OCI-LY3 (cell line): ENCODE measurements around the gene UMAD1.

Experiments used
- H2AFZ ChIP-seq: fragments of 200-600, 300-600 bp; shearing (Covaris generic); 2 replicates; pipeline ENCODE4 v1.6.0; 2014; ENCODE audit warnings: antibody characterized with exemption, low read depth, low read length
- H3K27ac ChIP-seq: fragments of 200-600, 300-600 bp; sonication (generic); 2 replicates; pipeline ENCODE4 v1.5.1; 2014; ENCODE audit warnings: mild to moderate bottlenecking, low read length, moderate library complexity, mixed read lengths
- H3K27me3 ChIP-seq: fragments of 200-600, 300-600 bp; sonication (generic); 2 replicates; pipeline ENCODE4 v1.6.1; 2014; ENCODE audit warnings: low read depth, low read length, mixed read lengths
- H3K36me3 ChIP-seq: fragments of 200-600, 300-600 bp; sonication (generic); replicated peaks from 2 replicates; pipeline ENCODE3; 2014; ENCODE audit warnings: low read depth, low read length, mixed read lengths
- H3K4me1 ChIP-seq: fragments of 300-600, 200-600 bp; sonication (generic); 2 replicates; pipeline ENCODE4 v1.6.1; 2014; ENCODE audit warnings: low read length, mixed read lengths
- H3K4me2 ChIP-seq: fragments of 200-600, 300-600 bp; sonication (generic); 2 replicates; pipeline ENCODE4 v1.6.1; 2014; ENCODE audit warnings: low read length, mixed read lengths
- H3K4me3 ChIP-seq: fragments of 300-600, 200-600 bp; sonication (generic); 2 replicates; pipeline ENCODE4 v1.5.1; 2014; ENCODE audit warnings: antibody characterized with exemption, mild to moderate bottlenecking, low read length, moderate library complexity
- H3K79me2 ChIP-seq: fragments of 300-600, 200-600 bp; shearing (Covaris generic); 2 replicates; pipeline ENCODE4 v1.6.1; 2014; ENCODE audit warnings: mild to moderate bottlenecking, low read length, mixed read lengths
- H3K9ac ChIP-seq: fragments of 300-600, 200-600 bp; shearing (Covaris generic); 2 replicates; pipeline ENCODE4 v1.6.0; 2014; ENCODE audit warnings: mild to moderate bottlenecking, low read length, moderate library complexity
- H3K9me3 ChIP-seq: fragments of 200-600, 300-600 bp; shearing (Covaris generic); 2 replicates; pipeline ENCODE4 v1.6.1; 2014; ENCODE audit warnings: low read length, mixed read lengths; ENCODE audit not compliant: insufficient read depth
- H4K20me1 ChIP-seq: fragments of 200-600, 300-600 bp; sonication (generic); 2 replicates; pipeline ENCODE4 v1.6.1; 2016; ENCODE audit warnings: low read length, mixed read lengths; ENCODE audit not compliant: insufficient read depth
- CTCF ChIP-seq: fragments of 200-600, 300-600 bp; sonication (generic); IDR thresholded peaks from 2 replicates; pipeline ENCODE4 v1.5.1; 2014; ENCODE audit warnings: antibody characterized with exemption, low read length, low read depth
- EZH2phosphoT487 ChIP-seq: fragments of 200-600 bp; shearing (Covaris generic); IDR thresholded peaks from 2 replicates; pipeline ENCODE4 v1.6.1; 2018; ENCODE audit warnings: antibody characterized with exemption, mixed run types, low read depth

Gene UMAD1

GRCh38 chr7:7688310-7688709, 47.8 kb downstream of the UMAD1 start:
- TF ChIP-seq EZH2phosphoT487 (no peak), CTCF (no peak)
- Histone ChIP-seq H3K4me2 (no peak overlapping the region), H3K27me3 (no peaks in the 10 kb centered on the region), H3K79me2 (no peaks in the 10 kb centered on the region), H3K36me3 (no peaks in the 10 kb centered on the region), H3K9ac (no peak overlapping the region), H3K9me3 (no peaks in the 10 kb centered on the region), H3K4me3 (no peak overlapping the region), H4K20me1 (no peaks in the 10 kb centered on the region), H3K27ac (no peak overlapping the region), H2AFZ (no peak overlapping the region), H3K4me1 (no peaks in the 10 kb centered on the region)

- no peak overlapping the region for H3K4me2 ChIP-seq
These were observed 48.4 kb downstream of the UMAD1 start for GRCh38 chr7:7688956-7689355.

GRCh38 chr7:7693881-7694280, 53.3 kb downstream of the UMAD1 start:
- no peak for TF ChIP-seq EZH2phosphoT487
- Histone ChIP-seq H3K9me3 (no peaks in the 10 kb centered on the region), H3K79me2 (no peaks in the 10 kb centered on the region), H3K4me3 (no peak overlapping the region), H3K27ac (no peak overlapping the region), H3K36me3 (no peaks in the 10 kb centered on the region), H4K20me1 (no peaks in the 10 kb centered on the region), H3K9ac (no peak overlapping the region), H2AFZ (no peak overlapping the region), H3K4me2 (no peak overlapping the region), H3K27me3 (no peaks in the 10 kb centered on the region), H3K4me1 (no peaks in the 10 kb centered on the region)

More at GRCh38 chr7:7688956-7689355, 48.4 kb downstream of the UMAD1 start:
- Histone ChIP-seq H4K20me1 (no peaks in the 10 kb centered on the region), H2AFZ (no peak overlapping the region), H3K27ac (no peak overlapping the region), H3K36me3 (no peaks in the 10 kb centered on the region), H3K4me3 (no peak overlapping the region), H3K4me1 (no peaks in the 10 kb centered on the region), H3K79me2 (no peaks in the 10 kb centered on the region), H3K27me3 (no peaks in the 10 kb centered on the region), H3K9ac (no peak overlapping the region), H3K9me3 (no peaks in the 10 kb centered on the region)
- no peak for TF ChIP-seq CTCF
- no peak for TF ChIP-seq EZH2phosphoT487

- Histone ChIP-seq H4K20me1 (no peaks in the 10 kb centered on the region), H3K36me3 (no peaks in the 10 kb centered on the region), H3K27ac (no peak overlapping the region), H3K9ac (no peak overlapping the region), H3K79me2 (no peaks in the 10 kb centered on the region), H3K4me3 (no peak overlapping the region), H3K27me3 (no peaks in the 10 kb centered on the region), H3K4me2 (no peak overlapping the region), H2AFZ (no peak overlapping the region), H3K9me3 (no peaks in the 10 kb centered on the region), H3K4me1 (no peaks in the 10 kb centered on the region)
- TF ChIP-seq EZH2phosphoT487 = no peak
- TF ChIP-seq CTCF = no peak
These were observed 54.0 kb downstream of the UMAD1 start for GRCh38 chr7:7694542-7694941.
